GM10248 (cell line): ENCODE data around the gene PARP3.
"Not testable (repeated sequence)": the region's sequence is repeated elsewhere in the genome, so short reads cannot be mapped to it uniquely, and the experiment has no call there.

Experiments used
- CTCF ChIA-PET: fragments of 300-600 bp; sonication (Branson Sonifier 250); formaldehyde crosslinking; extraction: SDS; loops from one replicate; lab custom pipeline; 2021; ENCODE audit warnings: antibody characterized with exemption; lab: Yijun Ruan, JAX
- POLR2A ChIA-PET: fragments of 350-650 bp; sonication (Branson Sonifier 250); formaldehyde crosslinking; extraction: SDS; loops from one replicate; lab custom pipeline; 2020; ENCODE audit warnings: antibody characterized with exemption; lab: Yijun Ruan, JAX
- DNase-seq: peaks from one replicate; pipeline ENCODE4 v3.0.0; 2012; ENCODE audit errors: extremely low spot score
- CTCF ChIP-seq: IDR thresholded peaks from 2 replicates; pipeline ENCODE4 v1.5.1; 2012; ENCODE audit warnings: mild to moderate bottlenecking, low read depth; ENCODE audit errors: extremely low read depth, missing control alignments, control extremely low read depth

PARP3 gene

GRCh38 chr3:51904034-51904823 is 37.9 kb upstream of the PARP3 start:
- no peak for TF ChIP-seq CTCF
- CTCF ChIA-PET: no interaction called here
- POLR2A ChIA-PET: no interaction called here
- no peak for DNase-seq

GRCh38 chr3:51908026-51908425 is 34.1 kb upstream of the PARP3 start:
- no peak for DNase-seq
- ChIA-PET POLR2A (no interaction called here), CTCF (no interaction called here)
- TF ChIP-seq CTCF: no peak

GRCh38 chr3:51916418-51916817 is 25.7 kb upstream of the PARP3 start:
- TF ChIP-seq CTCF: no peak
- CTCF ChIA-PET: no interaction called here
- DNase-seq: no peak
- POLR2A ChIA-PET: no interaction called here

GRCh38 chr3:51921081-51921578 is 21.0 kb upstream of the PARP3 start:
- no peak for DNase-seq
- no peak for TF ChIP-seq CTCF
- POLR2A ChIA-PET: interaction anchor here (0.5 to 0.7 kb wide), 2 partner anchors 15 to 972 kb away, joined by 3 to 5 read pairs; no protein-coding TSS in a partner anchor
- CTCF ChIA-PET: interaction anchor here (1.4 kb wide), 1 partner anchor 20 kb away, joined by 5 read pairs; the partner anchor contains the start of gene RRP9

GRCh38 chr3:51927061-51927977 is 14.8 kb upstream of the PARP3 start:
- TF ChIP-seq CTCF: no peak
- CTCF ChIA-PET: interaction anchor here (2.1 kb wide), 1 partner anchor 15 kb away, joined by 6 read pairs; the partner anchor contains the start of genes PARP3 and RRP9
- DNase-seq: no peak
- POLR2A ChIA-PET: no interaction called here

GRCh38 chr3:51928438-51928837 is 13.7 kb upstream of the PARP3 start:
- POLR2A ChIA-PET: no interaction called here
- no peak for TF ChIP-seq CTCF
- no peak for DNase-seq
- CTCF ChIA-PET: interaction anchor here (2.1 kb wide), 1 partner anchor 14 kb away, joined by 6 read pairs; the partner anchor contains the start of genes PARP3 and RRP9

GRCh38 chr3:51928981-51929380 is 13.2 kb upstream of the PARP3 start:
- CTCF ChIA-PET: interaction anchor here (1.8 kb wide), 1 partner anchor 13 kb away, joined by 4 read pairs; the partner anchor contains the start of gene RRP9

More at GRCh38 chr3:51928981-51929380, 13.2 kb upstream of the PARP3 start:
- DNase-seq: not testable (repeated sequence)
- POLR2A ChIA-PET: interaction anchor here (0.6 kb wide), 1 partner anchor 17 kb away, joined by 3 read pairs; no protein-coding TSS in a partner anchor
